ENCODE data around the gene JPT2. TPM values are rescaled to one million over a fixed set of nuclear protein-coding genes. Genes with fewer than 3 reads are reported as not detected.
A peak's percentile ranks its signal among the peaks of the same experiment; 100 is the strongest.
"Not testable (repeated sequence)": the region's sequence is repeated elsewhere in the genome, so short reads cannot be mapped to it uniquely, and the experiment has no call there.

Gene JPT2
- total and polyA plus RNA-seq, 8 donors: 13.5 to 49.3 (median 27.5) TPM

GRCh38 chr16:1698680-1699079 lies 20.6 kb downstream of the JPT2 start:
- no peaks in the 10 kb centered on the region for H3K4me1 ChIP-seq
- 90 to 91% methylated on average over 10 of the region's 10 CpGs for WGBS, 2 donors
- no peaks in the 10 kb centered on the region for H3K9me3 ChIP-seq
- intact Hi-C loops (cut with DNase I): no loop called here
- no peak overlapping the region for H3K27ac ChIP-seq
- DNase-seq (no peak), ATAC-seq (no peak), FAIRE-seq (no peak)
- TF ChIP-seq CTCF (IDR thresholded peaks at IDR 0.05): no peak
- H3K27me3 ChIP-seq: no peaks in the 10 kb centered on the region
- peaks cover 0 to 45% (median 7%) of the 10 kb centered on the region in 3 donors for H3K36me3 ChIP-seq
- H3K4me3 ChIP-seq: no peak overlapping the region

DNA sequence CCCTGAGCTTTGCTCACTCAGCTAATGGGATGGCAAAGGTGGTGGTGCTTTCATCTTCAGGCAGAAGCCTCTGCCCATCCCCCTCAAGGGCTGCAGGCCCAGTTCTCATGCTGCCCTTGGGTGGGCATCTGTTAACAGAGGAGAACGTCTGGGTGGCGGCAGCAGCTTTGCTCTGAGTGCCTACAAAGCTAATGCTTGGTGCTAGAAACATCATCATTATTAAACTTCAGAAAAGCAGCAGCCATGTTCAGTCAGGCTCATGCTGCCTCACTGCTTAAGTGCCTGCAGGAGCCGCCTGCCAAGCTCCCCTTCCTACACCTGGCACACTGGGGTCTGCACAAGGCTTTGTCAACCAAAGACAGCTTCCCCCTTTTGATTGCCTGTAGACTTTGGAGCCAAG lies 22.2 kb downstream of the JPT2 start:
- intact Hi-C loops (cut with DNase I): no loop called here
- H3K36me3 ChIP-seq: peaks cover 0 to 30% (median 5%) of the 10 kb centered on the region in 3 donors
- H3K4me3 ChIP-seq: no peak overlapping the region

GRCh38 chr16:1701216-1701878 lies 23.3 kb downstream of the JPT2 start:
- intact Hi-C loops (cut with DNase I): no loop called here
- no peak for DNase-seq
- Histone ChIP-seq H3K4me3 (no peak overlapping the region), H3K4me1 (no peaks in the 10 kb centered on the region), H3K36me3 (peaks cover 0 to 30% (median 5%) of the 10 kb centered on the region in 3 donors), H3K27ac (no peak overlapping the region), H3K27me3 (no peaks in the 10 kb centered on the region), H3K9me3 (no peaks in the 10 kb centered on the region)
- FAIRE-seq: no peak
- TF ChIP-seq CTCF (IDR thresholded peaks at IDR 0.05): no peak
- 84 to 89% methylated on average over 6 of the region's 6 CpGs for WGBS, 2 donors
- no peak for ATAC-seq

More for the DNA sequence above, 22.2 kb downstream of the JPT2 start:
- 83 to 85% methylated on average over 3 of the region's 3 CpGs for WGBS, 2 donors
- no peak for DNase-seq
- Histone ChIP-seq H3K27ac (no peak overlapping the region), H3K4me1 (no peaks in the 10 kb centered on the region), H3K9me3 (no peaks in the 10 kb centered on the region), H3K27me3 (no peaks in the 10 kb centered on the region)
- ATAC-seq: no peak
- no peak for FAIRE-seq
- TF ChIP-seq CTCF (IDR thresholded peaks at IDR 0.05): no peak

GRCh38 chr16:1705324-1705687 lies 27.2 kb downstream of the JPT2 start:
- Histone ChIP-seq H3K27ac (peak overlapping the region; percentile 84 to 95 (median 90)), H3K4me3 (peak overlapping the region; percentile 63 to 95 (median 86)), H3K4me1 (peaks cover 0 to 12% (median 7%) of the 10 kb centered on the region in 3 donors)
- H3K9me3 ChIP-seq; H3K36me3 ChIP-seq; H3K27me3 ChIP-seq; FAIRE-seq; intact Hi-C loops (cut with DNase I): not testable (repeated sequence)
- peak in 3 of 6 donors; percentile 15 to 59 (median 46) for DNase-seq
- peak; percentile 15 to 39 (median 35) for ATAC-seq
- 0% methylated on average over 16 of the region's 16 CpGs for WGBS, 2 donors

GRCh38 chr16:1705688-1706385 lies 27.8 kb downstream of the JPT2 start, which contains the start of gene MAPK8IP3:
Gene MAPK8IP3, plus strand, starts transcription at chr16:1706195. Its CDS starts 145 bp downstream, at chr16:1706340.
- FAIRE-seq (no peak), ATAC-seq (peak; percentile 91 to 94 (median 92)), DNase-seq (peak; percentile 86 to 99 (median 95))
- Histone ChIP-seq H3K36me3 (peaks cover 0 to 9% (median 0%) of the 10 kb centered on the region in 3 donors), H3K27ac (peak within 1 kb of the TSS; percentile 84 to 95 (median 90)), H3K9me3 (no peaks in the 10 kb centered on the region), H3K27me3 (no peaks in the 10 kb centered on the region), H3K4me3 (peak within 1 kb of the TSS; percentile 63 to 95 (median 86)), H3K4me1 (peaks cover 0 to 12% (median 7%) of the 10 kb centered on the region in 3 donors)
- 1% methylated on average over 67 to 79 of the region's 79 CpGs for whole genome bisulfite sequencing, 2 donors
- peak; percentile 99 for TF ChIP-seq CTCF (IDR thresholded peaks at IDR 0.05)
- intact Hi-C loops (cut with DNase I): no loop called here
